RKO (cell line): ENCODE data around the gene MAP7.
"Not testable (repeated sequence)": the region's sequence is repeated elsewhere in the genome, so short reads cannot be mapped to it uniquely, and the experiment has no call there.

Source experiments
- DNase-seq: peaks from one replicate; pipeline ENCODE4 v3.0.0-alpha.2; 2016; ENCODE audit warnings: low spot score

MAP7 gene

DNA sequence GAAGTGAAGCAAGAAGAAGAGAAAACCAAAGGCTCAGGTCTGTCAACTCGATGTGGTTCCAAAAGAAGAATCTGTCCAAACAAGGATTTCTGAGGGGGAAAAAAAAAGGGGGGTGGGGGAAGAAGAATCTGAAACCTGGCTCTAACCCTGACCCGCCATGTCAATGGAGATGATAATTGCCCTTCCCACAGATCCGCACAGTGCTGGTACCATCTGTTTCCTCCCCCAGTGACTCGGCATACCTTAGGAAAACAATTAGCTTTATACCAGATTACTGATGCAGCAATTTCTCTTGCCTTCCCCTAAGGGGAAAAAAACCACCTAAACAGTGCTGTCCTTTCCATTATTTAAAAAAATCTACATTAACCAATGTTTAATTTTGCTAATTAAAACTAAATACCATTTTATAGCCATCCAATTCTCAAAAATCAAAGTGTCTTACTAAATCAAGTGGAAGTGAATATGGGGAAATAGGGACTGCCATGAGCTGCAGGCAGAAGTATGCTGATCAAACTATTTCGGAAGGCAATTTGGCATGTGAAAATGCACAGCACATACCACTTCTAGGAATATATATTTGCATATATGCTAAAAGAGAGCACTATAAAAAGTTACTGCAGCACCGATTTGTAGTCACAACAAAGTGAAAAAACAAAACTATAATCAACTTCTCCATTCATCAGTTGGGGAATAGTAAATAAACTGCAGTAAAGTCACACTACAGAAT is 46.8 kb downstream of the MAP7 start:
- DNase-seq, result no peak

DNA sequence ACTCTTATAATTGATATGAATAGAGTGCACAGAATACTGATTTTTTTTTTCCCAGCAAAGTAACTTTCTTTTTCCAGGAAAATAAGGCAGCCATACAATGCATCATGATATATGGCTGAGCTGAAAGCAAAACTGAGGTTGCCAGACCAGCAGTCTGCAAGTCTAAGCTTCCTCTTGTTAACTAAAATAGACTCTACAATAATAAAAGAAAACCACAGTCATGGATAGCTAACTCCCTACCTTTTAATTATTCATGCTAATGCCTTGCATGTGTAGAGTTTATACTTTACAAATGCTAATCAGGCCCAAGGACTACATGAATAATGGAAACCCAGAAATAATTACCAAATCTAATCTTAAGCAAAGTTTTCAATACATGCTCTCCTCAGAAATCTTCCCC is 47.4 kb downstream of the MAP7 start:
- no peak for DNase-seq

GRCh38 chr6:136501514-136501913 is 48.7 kb downstream of the MAP7 start:
- DNase-seq, result no peak

DNA sequence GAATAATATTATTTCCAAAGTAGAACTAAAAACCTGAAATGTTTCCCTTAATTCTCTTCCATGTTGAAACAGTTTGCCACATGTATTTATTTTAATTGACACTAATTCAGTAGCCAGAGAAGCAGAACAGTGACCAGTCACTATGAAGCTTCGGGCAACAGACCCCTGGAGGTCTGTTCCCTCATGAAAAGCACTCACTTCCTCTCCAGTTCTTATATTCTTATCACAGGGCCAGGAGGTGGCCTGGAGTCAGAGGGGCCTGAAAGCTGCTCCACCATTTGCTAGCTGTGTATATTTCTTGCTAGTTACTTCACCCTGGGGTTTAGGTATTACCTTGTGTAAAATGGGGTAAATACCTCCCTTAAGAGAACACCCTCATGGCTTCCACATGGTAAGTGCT is 49.1 kb downstream of the MAP7 start:
- no peak for DNase-seq

DNA sequence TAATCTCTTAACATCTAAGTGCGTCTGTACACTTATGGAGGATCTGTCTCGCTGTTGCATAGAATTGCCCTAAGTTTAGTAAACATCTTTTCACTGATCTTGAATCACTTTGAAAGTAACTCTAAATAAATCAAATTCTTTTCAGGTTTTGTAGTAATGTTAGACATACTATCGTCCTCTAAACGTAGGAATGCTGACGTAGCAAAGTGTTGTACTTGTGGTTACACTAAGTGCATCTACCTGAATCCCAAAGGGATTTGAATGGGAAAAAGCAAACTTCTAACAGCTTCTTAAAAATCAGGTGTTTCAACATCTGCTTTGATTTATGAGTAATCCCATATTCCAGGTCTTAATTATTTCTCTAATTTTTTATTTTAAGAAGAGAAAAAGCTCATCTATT is 49.8 kb downstream of the MAP7 start:
- DNase-seq, result no peak

GRCh38 chr6:136499370-136499769 is 50.9 kb downstream of the MAP7 start:
- no peak for DNase-seq

GRCh38 chr6:136496449-136496848 is 53.8 kb downstream of the MAP7 start:
- DNase-seq, result not testable (repeated sequence)

DNA sequence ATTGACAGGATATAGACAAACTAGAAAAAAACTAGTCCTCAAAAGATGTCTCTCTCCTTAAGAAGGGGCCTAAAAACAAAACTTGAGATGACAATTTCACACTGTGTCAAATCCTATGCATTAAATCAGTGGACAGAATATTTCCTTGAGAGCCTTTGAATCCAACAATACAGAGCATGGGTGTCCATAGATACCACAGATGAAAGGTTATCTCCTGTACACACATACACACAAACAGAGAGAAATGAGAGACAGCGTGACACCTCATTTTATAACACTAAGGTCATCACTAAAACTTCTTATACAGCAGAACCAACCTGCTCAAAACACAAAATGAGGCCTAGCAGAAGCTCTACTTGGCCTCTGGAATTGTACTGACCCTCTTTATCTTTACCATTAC is 55.5 kb downstream of the MAP7 start:
- DNase-seq, result no peak

GRCh38 chr6:136494059-136494458 is 56.2 kb downstream of the MAP7 start:
- DNase-seq, result no peak

DNA sequence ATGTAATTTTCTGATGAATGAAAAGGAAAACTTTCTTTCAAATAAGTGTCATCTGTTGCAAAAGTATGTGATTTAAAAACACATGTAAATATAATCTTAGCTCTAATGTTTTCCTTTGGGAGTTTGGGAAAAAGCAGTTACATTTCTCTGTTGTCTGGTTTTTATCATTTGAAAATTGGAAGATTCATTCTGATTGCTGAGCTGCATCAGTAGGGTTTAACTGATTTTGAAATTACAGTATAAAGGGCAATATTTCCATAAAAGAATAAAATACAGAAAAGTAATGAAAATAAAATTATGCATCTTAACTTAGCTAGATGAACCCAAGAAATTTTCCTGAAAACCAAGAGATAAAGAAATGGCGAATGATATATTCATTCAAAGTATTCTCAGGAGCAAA is 57.8 kb downstream of the MAP7 start:
- DNase-seq, result no peak

GRCh38 chr6:136491754-136492153 is 58.5 kb downstream of the MAP7 start:
- DNase-seq, result no peak

DNA sequence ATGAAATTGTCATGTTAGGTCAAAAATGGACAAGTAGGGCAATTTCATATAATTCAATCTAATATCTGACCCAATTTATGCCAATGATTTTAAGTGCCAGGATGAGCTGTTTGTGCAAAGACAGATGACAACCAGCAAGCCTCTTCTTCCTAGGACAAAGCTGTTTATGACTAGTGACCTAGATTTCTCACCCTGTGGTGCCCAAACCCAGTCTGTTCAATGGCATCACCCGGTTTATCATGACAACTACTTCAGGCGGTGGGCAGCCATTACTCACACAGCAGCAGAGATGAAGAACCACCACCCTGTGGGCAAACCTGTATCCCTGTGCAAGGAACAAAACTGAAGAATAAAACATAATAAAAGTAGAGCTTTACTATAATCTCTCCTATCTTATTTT is 59.0 kb downstream of the MAP7 start:
- DNase-seq, result no peak

GRCh38 chr6:136489689-136490033 is 60.6 kb downstream of the MAP7 start:
- not testable (repeated sequence) for DNase-seq

GRCh38 chr6:136487759-136488425 is 62.3 kb downstream of the MAP7 start:
- no peak for DNase-seq

DNA sequence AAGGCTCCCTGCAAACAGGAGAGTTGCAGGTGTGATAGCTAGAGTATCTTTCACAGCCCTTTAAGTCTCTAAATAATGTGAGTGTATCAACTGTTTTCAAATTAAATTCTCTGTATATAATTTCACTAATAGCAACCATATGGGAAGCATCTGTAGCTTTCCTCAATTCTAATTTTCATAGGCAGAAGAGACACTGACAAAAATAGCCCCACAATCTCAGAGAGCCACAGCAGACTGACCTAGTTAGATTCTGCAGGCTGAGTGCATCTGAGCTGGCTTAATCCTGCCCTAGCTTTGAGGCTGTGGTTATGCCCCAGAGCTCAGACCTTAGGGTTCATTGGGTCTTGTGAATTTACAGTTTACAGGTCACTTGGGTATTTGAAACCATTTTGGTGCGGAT is 63.9 kb downstream of the MAP7 start:
- DNase-seq, result no peak

DNA sequence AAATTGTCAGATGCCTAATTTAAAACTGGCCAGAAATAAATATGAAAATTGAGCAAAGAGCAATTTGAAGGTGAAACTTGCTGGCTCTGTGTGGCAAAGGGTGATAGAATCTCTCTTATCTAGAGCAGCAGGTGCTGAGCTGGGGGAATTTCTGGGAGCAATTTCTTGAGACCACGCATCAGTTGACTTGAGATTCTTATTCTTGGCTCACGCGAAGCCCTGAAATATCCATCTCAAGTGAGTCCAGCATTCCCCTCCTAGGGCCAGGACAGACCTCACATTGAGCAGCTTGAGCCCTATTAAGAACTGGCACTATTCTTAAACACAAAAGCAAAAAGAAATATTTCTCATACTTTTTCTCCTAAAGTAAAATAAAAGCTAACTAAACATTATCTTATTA is 66.3 kb downstream of the MAP7 start:
- no peak for DNase-seq

- not testable (repeated sequence) for DNase-seq
Observed at GRCh38 chr6:136483005-136483404, 67.2 kb downstream of the MAP7 start.

DNA sequence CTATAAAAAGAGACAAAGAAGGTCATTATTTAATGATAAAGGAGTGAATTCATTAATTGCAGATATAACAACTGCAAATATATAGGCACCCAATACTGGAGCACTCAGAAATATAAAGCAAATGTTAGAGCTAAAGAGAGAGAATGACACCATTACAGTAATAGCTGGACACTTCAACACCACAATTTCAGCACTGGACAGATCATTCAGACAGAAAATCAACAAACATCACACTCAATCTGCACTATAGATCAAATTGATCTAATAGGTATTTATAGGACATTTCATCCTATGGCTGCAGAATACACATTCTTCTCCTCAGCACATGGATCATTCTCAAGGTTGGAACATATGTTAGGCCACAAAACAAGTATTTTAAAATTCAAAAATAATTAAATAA is 72.7 kb downstream of the MAP7 start:
- DNase-seq, result no peak

DNA sequence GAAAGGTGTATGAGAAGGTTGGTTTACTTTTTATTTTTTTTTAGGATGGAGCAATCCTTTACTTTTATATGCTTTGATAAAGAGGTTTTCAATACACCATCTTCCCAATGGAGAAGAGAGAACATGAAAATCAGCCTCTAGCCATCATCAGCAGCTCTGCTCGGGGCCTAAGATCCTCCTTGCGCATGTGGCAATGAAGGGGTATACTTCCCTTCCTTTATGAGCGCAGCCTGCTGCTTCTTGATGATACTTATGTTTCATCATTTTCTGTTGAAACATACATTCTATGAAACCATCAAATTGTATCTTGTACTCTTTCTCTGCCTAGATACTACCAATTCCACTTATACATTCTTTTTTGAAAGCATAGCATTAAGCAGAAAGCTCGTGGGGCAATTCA is 74.5 kb downstream of the MAP7 start:
- no peak for DNase-seq

DNA sequence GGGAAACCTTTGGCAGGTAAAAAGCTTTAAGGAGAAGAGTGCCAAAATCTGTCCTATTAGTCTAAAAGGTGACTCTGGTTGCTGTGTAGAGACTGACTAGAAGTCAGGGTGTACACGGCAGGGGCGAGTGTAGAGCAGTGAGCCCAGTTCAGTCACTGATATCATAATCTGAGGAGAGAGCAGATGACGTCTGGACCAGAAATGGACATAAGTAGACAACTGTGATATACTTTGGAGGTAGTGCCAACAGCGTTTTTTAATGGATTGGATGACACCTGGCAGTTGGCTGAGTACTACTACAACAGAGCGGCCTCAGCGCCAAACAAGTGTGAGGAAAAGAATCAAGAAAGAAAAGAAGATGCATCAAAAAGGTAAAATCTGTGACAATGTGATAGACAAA is 76.0 kb downstream of the MAP7 start:
- no peak for DNase-seq

DNA sequence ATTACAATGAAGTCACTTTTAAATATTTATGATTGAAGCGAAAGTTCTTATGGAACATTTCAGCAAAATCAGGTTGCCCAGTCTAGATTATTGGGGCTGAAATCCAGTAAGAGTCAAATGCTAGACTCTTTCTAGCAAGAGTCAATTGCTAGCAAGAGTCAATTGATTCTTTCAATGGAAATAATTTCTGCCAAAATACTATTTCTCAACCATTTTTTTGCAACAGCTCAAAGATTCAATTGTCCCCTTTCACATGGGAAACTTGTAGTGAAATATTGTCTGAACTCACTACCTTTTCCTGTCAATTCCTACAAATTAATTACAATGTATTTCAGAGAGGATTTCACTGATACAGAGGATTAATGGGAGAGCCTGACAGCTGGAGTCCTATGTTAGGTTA is 78.3 kb downstream of the MAP7 start:
- DNase-seq, result no peak

GRCh38 chr6:136471372-136471771 is 78.8 kb downstream of the MAP7 start:
- no peak for DNase-seq

DNA sequence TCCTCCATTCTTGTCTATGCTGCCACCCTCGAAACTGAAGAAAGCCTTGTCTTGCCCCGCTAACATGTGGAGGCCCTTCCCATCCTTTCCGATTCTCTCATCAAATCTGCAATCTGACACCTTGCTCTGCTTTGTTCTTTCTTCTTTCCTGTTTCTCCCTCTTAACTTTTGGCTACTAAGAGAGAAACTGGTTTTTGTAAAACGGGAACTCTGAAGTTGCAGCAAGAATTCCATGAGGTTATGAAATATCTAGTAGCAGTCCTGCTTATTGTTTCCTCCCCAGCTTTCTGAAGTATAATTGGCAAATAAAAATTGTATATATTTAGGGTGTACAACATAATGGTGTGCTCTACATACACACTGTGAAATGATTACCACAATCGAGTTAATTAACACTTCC is 80.2 kb downstream of the MAP7 start:
- DNase-seq, result no peak

GRCh38 chr6:136469154-136469553 is 81.1 kb downstream of the MAP7 start:
- no peak for DNase-seq
